DND-41 (cell line): ENCODE measurements around the gene CDYL.

ENCODE experiments used
- EZH2 ChIP-seq: IDR thresholded peaks from 3 replicates; pipeline ENCODE4 v1.6.1; 2012; ENCODE audit warnings: borderline replicate concordance, low read depth, mild to moderate bottlenecking, moderate library complexity, low read length, inconsistent platforms; ENCODE audit not compliant: severe bottlenecking
- TF ChIP-seq, protein P1 (sequence below): IDR thresholded peaks from 2 replicates; pipeline ENCODE4 v1.5.1; 2012; ENCODE audit warnings: borderline replicate concordance, low read length, moderate library complexity, mild to moderate bottlenecking; ENCODE audit not compliant: poor library complexity, severe bottlenecking; ENCODE audit errors: extremely low read depth

DNA sequence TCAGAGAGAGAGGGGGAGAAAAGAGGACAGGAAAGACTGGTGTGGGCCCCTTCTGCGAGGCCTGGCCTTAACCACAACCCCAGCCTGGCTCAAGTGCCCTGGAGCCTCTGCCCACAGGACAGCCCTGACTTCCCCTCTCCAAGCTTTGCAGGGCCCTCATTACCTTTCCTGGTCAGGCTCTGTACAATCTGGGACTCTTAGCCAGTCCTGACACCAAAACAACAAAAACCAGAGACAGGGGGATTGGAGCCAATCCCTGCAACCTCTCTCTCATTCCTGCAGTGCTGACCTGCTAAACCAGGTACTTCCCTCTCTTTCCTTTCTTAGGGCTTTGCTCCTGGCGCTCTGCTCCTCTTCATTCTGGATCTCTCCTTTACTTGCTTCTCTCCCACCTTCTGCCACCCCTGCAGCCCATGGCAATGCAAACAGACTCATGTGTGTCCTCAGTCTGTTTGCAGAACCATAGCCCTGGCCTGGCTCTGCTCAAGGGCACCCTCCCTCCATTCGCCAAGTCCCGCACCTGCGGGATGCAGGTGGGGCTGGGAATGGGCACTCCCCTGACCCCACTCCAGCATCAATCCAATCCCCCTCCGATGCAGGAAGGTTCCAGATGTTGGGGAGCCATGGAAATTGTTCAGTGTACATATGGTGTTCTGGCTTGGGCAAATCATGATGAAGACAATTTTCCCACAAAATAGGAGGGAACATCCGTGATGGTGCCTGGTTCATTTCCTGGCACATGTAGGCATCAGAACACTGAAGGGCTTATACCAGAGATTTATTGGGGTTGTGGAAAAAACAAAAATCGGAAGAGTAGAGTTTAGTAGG lies 189.6 kb downstream of the CDYL start:
- TF ChIP-seq EZH2: no peak
- TF ChIP-seq, protein P1, sequence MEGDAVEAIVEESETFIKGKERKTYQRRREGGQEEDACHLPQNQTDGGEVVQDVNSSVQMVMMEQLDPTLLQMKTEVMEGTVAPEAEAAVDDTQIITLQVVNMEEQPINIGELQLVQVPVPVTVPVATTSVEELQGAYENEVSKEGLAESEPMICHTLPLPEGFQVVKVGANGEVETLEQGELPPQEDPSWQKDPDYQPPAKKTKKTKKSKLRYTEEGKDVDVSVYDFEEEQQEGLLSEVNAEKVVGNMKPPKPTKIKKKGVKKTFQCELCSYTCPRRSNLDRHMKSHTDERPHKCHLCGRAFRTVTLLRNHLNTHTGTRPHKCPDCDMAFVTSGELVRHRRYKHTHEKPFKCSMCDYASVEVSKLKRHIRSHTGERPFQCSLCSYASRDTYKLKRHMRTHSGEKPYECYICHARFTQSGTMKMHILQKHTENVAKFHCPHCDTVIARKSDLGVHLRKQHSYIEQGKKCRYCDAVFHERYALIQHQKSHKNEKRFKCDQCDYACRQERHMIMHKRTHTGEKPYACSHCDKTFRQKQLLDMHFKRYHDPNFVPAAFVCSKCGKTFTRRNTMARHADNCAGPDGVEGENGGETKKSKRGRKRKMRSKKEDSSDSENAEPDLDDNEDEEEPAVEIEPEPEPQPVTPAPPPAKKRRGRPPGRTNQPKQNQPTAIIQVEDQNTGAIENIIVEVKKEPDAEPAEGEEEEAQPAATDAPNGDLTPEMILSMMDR: no peak
